Lung microvascular endothelial cell (primary cell): Measurements from ENCODE around the gene SERINC4. TPM values are rescaled to one million over a fixed set of nuclear protein-coding genes. Genes with fewer than 3 reads are reported as not detected.

Experiments
- DNase-seq, 2 donors: peaks; one replicate each; pipeline versions ENCODE4 v3.0.0 to v3.0.0-alpha.2; 2010; ENCODE audit warnings: low read depth in 2 of 2
- total RNA-seq: library from RNA; depleted of rRNA; stranded (reverse); fragments of >200 nt; gene quantifications from 2 replicates; pipeline ENCODE4 v1.2.1, GENCODE V29; 2014

Gene SERINC4
- total RNA-seq, 1 donor from 2014 or later = not detected

DNA sequence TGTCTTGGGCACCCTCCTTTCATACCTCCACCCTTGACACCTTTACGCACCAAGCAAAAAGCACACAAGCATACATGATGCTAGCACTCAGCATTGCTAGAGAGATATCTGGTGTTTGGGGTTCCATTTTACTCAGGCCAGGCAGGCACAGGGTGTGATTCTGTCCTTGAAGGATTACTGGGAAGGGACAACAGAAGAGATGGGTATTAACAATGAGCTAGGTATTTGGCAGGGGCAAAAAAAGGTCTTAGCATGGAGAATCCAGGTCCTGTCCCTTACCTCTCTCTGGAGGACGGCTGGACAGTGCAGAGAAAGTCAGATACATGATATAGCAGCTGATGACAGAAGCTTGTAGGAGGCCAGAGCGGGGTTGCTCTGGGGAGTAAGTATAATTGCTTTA lies 3.5 kb downstream of the SERINC4 start:
- no peak for DNase-seq

GRCh38 chr15:43795997-43796396 lies 4.0 kb downstream of the SERINC4 start:
- no peak for DNase-seq

DNA sequence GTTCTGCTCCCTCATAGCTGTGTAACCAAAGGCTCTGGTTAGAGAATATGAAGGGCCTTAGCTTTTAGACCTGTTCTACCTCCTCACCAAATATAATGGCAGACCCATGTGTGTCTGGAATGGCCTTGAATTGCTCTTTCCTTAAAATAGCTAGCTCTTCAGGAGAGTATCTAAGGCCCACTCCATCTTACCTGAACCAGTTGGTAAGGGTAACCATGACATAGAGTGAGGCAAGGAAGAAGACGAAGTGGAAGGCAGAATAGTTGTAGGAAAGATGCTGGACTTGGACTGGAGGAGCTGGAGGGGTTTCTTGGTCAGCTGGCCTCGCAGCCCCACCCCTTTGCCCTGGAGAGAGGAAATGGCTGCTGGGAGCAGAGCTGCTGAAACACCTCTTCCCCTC lies 4.8 kb downstream of the SERINC4 start:
- DNase-seq = no peak

DNA sequence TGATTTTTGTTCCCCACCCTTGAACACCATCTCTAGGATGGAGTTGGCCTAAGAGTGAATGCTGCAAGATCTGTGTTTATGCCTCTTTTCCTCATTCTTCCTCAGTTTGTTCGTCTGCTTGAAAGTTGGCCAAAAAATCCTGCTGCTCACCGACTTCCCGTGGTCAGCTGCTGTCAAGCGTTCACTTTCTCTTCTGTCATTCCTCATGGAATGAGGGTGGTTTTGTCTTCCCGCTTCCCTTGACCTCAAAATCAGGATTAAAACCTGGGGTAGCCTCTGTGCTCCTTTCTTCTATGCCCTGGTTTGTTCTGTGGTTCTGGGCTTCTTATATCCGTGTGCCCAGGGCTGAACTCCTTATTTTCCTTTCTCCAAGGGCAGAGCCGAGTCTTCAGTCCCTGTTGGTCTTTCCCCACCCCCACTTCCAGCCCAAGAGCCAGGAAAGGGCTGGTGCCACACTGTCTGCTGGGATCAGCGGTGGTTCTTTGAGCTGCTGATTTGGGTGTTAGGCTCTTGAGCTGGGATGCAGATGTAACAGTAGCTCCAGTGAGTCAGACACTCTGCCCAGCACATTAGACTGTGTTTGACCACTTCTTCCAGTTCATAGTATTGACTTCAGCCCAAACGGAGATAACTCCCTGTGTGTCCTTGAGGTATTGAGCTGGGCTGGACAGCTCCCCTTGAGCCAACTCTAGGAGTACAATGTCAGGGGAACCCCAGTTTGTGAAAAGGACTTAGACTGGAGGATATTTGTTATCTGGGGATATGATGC lies 5.6 kb downstream of the SERINC4 start:
- peak; percentile 23 to 59 for DNase-seq

DNA sequence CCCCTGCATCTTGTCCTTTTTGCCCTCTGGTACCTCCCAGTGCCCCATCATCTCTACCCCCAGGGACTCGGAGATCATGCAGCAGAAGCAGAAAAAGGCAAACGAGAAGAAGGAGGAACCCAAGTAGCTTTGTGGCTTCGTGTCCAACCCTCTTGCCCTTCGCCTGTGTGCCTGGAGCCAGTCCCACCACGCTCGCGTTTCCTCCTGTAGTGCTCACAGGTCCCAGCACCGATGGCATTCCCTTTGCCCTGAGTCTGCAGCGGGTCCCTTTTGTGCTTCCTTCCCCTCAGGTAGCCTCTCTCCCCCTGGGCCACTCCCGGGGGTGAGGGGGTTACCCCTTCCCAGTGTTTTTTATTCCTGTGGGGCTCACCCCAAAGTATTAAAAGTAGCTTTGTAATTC lies 6.4 kb downstream of the SERINC4 start:
- no peak for DNase-seq

- peak; percentile 23 to 39 for DNase-seq
These were observed 7.1 kb downstream of the SERINC4 start for GRCh38 chr15:43792761-43793476.

GRCh38 chr15:43791993-43792760 lies 7.8 kb downstream of the SERINC4 start, which contains the start of gene SERF2:
Gene SERF2, plus strand, starts transcription at chr15:43792320. Its CDS starts 57 bp downstream, at chr15:43792377.
- peak; percentile 100 for DNase-seq

DNA sequence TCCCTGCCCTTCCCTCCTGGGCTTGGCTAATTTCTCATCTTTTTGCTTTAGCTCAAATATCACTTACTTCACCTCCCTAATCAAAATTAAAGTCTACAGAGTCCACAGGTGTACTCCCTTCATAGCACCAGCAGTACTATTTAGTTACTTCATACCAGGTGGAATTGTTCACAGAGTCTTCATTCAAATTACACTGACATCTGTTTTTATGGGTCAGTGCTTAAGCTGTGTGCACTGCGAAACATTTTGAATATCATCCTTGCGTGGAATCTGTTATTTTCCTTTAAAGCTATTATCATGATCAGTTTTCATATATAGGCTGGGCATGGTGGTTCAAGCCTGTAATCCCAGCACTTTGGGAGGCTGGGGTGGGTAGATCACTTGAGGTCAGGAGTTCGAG lies 10.6 kb downstream of the SERINC4 start:
- DNase-seq = no peak

GRCh38 chr15:43779016-43779415 lies 21.0 kb downstream of the SERINC4 start:
- no peak for DNase-seq

- peak; percentile 74 to 84 for DNase-seq
These were observed 22.6 kb downstream of the SERINC4 start for GRCh38 chr15:43777267-43777914.

DNA sequence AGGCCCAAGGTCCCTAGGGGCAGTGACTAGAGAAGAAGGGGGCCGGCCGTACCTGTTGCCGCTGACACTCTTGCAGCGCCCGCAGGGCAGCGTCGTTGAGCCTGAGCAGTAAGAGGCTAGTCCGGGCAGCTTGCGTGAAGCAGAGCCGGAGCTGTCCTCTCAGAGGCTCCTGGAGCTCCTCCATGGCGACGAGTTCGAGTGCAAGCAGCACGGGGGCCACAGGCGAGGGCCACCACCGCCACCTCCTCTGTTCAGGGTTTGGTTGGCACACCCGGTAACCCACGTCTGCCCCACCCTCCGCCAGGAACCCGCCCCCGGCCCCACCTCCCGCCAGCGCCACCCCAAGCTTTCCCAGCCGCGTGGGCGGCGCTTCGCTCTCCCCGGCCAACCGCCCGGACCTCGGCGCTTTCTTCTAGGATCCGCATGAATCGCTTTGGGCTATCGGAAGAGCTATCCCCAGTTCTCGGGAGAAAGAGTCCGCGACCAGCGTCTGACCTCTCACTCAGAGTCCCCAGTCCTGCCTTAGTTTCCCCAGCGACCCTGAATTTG lies 23.2 kb downstream of the SERINC4 start, which contains the start of gene ELL3:
Gene ELL3, minus strand, starts transcription at position 249 of the 549 bp plus-strand sequence. Its CDS starts 65 bp downstream, at position 184.
- peak; percentile 52 to 65 for DNase-seq

DNA sequence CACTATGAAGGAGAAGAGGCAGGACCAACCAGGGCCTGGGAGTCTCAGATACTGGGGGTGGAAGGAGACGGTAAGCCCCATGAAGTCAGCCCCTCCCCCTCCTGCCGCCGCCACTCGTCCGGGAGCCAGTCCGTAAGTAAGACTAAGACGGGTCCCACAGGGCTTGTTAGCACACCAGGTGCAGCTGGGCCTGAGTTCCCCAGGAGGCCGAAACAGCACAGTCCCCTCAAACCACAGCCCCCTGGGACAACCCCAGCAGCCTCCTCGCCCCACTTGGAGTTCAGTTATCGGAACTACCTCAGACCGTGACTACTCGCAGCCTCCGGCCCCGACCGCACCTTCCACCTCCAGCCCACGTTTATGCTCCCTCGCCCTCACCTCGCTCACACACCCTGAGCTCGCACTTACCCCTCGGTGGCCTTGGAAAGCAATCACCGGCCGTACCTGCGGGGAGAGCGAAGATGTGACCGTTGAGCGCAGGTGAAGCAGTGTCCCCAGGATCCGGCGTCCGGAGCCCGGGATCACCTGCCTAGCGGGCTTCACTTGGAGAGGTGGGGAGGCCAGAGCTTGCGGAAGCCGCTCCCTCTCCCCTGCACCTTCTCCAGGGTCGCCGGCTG lies 23.8 kb downstream of the SERINC4 start:
- no peak for DNase-seq

DNA sequence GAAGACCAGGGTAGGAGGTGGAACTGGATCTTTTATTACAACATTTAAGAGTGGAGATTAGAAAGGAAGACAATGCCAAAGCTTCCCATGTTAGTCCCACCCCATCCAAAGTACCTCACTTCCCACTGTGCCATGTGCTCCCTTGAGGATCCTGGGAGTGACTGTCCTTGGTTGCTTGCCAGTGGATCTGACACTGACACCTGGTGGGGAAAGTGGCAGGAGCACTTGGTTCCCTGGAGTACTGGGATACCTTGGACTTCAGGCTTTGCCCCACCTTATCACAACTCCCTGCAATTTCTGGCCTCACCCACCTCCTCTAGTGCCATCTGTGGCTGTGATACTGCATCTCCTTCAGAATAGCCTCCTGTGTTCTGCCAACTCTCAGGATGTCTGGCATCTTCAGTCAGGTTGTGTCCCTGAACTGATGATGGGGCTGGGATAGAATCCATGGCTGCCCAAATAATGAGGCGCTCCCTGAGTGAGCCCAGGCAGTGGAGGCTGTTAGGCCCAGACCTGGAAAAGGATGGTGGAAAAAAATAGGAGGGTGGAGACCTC lies 24.5 kb downstream of the SERINC4 start:
- DNase-seq = peak; percentile 43 to 54

DNA sequence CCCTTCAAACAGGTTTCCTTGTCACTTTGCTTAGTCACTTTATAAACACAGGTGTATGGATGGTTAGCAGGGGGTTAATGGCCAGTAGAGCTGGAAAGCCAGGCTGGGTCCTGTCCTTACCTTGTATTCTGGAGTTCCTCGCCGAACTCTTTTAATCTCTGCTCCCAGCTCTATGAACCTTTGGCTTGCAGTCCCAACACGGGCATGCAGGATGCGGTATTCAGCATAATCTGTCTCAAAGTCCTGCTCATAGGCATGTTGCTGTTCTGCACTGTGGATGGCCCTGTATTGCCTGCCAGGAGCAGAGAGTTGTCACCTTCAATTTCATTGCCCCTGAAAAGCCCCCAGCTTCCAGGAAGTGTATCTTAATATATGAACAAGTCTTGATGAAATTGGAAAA lies 26.0 kb downstream of the SERINC4 start:
- no peak for DNase-seq

DNA sequence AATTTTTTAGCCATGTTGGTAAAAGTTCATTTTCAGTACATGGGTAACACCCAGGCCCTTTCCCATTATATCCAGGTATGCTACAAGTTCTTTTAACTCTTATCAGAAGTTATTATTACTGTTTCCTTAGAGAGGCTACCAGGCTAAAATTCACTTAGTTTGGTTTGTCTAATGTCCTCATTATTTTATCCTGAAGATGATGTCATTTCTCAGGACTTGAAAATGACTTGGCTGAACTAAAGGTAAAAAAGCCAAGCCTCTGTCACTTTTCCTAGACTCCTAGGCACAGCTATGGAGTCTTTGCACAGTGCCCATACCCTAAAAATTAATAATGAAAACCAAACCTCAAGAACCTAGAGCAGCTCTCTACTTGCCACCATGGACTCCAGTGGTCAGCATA lies 27.4 kb downstream of the SERINC4 start:
- no peak for DNase-seq

- DNase-seq = no peak
These were observed 28.2 kb downstream of the SERINC4 start for GRCh38 chr15:43771816-43772215.

DNA sequence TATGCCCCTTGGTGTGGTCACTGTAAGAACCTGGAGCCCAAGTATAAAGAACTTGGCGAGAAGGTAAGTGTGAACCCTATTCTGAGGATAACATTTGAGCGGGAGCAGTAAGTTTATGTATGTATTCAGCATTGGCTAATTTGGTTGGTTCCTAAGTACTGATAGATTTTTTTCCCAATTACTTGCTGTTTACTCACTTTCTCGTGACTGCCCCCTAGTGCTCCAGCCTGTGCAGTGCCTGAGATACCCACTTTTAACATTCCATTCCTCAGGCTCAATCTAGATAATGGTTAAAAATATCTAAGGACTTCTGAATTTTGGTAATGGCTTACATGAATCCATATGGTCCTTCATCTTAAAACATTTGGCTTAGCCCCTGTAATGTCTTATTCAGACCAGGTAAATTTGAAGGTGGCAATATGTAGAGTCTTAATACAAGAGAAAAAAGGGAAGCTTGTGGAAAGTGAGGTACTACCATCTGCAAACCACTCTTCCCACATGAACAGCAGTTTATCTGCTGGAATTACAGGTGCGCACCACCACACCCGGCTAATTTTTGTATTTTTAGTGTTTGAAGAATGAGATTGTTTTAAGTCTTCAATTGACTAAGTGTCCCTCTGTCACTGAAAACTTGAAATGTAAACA lies 30.3 kb downstream of the SERINC4 start:
- peak; percentile 65 to 69 for DNase-seq

DNA sequence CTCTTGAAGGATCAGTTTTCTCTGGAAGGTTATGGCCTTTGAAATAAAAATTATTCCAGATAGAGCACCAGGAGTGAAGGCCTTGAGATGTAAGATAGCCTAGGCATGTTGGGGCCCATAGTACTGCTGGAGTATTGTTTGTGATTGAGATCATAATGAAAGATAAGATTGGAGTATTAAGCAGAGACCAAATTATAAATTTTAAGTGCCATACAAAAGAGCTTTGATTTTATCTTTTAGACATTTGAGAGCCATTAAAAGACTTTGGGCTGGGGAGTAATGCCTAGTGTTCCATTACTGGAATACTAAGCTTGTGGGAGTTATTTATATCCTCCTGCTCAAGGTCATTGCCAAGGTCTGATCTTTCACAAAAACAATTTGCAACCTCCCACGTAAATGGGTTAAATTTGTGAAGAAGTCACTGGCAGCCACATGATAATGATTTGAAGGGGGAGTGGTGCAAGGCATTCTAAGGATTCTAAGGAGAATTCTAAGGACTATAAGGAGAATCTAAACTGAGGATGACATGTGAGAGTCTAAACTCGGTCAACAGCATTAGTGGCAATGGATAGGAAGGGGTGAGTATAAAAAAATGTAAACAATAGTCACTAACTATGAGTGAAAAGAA lies 36.1 kb downstream of the SERINC4 start:
- no peak for DNase-seq

- DNase-seq = no peak
These were observed 37.2 kb downstream of the SERINC4 start for GRCh38 chr15:43762824-43763223.
